Measurements from ENCODE around the gene PSPC1. TPM values are rescaled to one million over a fixed set of nuclear protein-coding genes. Genes with fewer than 3 reads are reported as not detected.
"Not testable (repeated sequence)": the region's sequence is repeated elsewhere in the genome, so short reads cannot be mapped to it uniquely, and the experiment has no call there.

PSPC1 gene, protein sequence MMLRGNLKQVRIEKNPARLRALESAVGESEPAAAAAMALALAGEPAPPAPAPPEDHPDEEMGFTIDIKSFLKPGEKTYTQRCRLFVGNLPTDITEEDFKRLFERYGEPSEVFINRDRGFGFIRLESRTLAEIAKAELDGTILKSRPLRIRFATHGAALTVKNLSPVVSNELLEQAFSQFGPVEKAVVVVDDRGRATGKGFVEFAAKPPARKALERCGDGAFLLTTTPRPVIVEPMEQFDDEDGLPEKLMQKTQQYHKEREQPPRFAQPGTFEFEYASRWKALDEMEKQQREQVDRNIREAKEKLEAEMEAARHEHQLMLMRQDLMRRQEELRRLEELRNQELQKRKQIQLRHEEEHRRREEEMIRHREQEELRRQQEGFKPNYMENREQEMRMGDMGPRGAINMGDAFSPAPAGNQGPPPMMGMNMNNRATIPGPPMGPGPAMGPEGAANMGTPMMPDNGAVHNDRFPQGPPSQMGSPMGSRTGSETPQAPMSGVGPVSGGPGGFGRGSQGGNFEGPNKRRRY
- total RNA-seq, result 10 to 100 TPM; 36.5 to 46.3 TPM

DNA sequence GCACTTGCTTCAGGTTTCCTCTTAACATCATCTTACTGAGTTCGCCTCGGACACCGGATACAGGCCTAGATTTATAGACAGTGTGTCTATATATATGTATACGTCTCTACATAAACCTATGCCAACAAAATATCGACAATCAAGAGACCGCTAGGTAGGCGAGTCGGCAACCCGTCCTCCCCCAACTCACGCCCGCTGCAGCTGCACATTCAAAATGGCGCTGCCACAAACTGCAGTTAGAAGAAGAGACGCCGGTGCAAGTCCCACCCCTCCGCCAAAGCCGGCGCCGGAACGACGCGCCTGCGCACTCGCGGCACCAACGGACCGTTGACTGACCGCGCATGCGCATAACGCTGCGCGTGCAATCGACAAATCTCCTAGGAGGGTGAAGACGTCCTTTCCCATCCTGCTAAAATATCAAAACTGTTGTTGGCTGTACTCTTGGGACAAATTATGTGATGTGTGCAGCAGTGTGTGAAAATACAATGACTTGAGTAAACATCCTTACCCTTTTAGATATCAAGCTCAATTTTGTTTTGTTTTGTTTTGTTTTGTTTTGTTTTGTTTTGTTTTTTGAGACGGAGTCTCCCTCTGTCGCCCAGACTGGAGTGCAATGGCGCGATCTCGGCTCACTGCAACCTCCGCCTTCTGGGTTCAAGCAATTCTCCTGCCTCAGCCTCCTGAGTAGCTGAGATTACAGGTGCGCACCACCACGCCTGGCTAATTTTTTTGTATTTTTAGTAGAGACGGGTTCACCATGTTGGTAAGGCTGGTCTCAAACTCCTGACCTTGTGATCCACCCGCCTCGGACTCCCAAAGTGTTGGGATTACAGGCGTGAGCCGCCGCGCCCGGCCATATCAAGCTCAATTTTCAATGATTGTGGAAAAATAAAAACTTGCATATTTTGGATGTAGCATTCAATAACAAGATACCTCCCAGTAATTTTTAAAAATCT lies at the start of gene PSPC1:
TSS of gene PSPC1 (minus strand) at position 219 of the 956 bp plus-strand sequence. CDS start at position 31, 188 bp downstream.
- H3K4me1 ChIP-seq, H3K27me3 ChIP-seq, H3K36me3 ChIP-seq, H3K9me3 ChIP-seq: not testable (repeated sequence)
- Histone ChIP-seq H3K27ac (peak within 1 kb of the TSS; percentile 97), H3K9ac (ENCODE audit: low read depth in 2 of 2, low read length in 2 of 2) (peak within 1 kb of the TSS; percentile 71 to 95), H3K4me3 (peak within 1 kb of the TSS; percentile 97)
- peak; percentile 95 for DNase-seq
- intact Hi-C loops (cut with DNase I), result loop anchor here (10.0 kb wide), 1 partner anchor 82 kb away; the partner anchor contains the start of gene ZMYM5

DNA sequence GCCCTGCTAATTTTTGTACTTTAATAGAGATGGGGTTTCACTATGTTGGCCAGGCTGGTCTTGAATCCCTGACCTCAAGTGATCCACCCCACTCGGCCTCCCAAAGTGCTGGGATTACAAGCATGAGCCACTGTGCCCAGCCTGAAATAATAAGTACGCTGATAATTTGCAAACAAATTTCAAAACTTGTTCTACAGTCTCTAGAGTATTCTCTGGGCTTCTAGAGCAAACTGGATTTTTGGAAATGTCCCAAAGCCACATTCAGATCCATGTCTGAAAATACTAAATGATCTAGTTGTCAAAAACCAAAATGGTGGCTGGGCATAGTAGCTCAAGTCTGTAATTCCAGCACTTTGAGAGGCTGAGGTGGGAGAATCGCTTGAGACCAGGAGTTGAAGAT lies 39.9 kb upstream of the PSPC1 start:
- Histone ChIP-seq H3K9me3 (no peaks in the 10 kb centered on the region), H3K9ac (ENCODE audit: low read depth in 2 of 2, low read length in 2 of 2) (no peak overlapping the region), H3K36me3 (peaks cover 6% of the 10 kb centered on the region), H3K4me3 (no peak overlapping the region), H3K27ac (no peak overlapping the region), H3K27me3 (no peaks in the 10 kb centered on the region), H3K4me1 (no peaks in the 10 kb centered on the region)
- TF ChIP-seq, protein P1, sequence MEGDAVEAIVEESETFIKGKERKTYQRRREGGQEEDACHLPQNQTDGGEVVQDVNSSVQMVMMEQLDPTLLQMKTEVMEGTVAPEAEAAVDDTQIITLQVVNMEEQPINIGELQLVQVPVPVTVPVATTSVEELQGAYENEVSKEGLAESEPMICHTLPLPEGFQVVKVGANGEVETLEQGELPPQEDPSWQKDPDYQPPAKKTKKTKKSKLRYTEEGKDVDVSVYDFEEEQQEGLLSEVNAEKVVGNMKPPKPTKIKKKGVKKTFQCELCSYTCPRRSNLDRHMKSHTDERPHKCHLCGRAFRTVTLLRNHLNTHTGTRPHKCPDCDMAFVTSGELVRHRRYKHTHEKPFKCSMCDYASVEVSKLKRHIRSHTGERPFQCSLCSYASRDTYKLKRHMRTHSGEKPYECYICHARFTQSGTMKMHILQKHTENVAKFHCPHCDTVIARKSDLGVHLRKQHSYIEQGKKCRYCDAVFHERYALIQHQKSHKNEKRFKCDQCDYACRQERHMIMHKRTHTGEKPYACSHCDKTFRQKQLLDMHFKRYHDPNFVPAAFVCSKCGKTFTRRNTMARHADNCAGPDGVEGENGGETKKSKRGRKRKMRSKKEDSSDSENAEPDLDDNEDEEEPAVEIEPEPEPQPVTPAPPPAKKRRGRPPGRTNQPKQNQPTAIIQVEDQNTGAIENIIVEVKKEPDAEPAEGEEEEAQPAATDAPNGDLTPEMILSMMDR (IDR thresholded peaks at IDR 0.05), result no peak
- intact Hi-C loops (cut with DNase I), result no loop called here
- no peak for DNase-seq

DNA sequence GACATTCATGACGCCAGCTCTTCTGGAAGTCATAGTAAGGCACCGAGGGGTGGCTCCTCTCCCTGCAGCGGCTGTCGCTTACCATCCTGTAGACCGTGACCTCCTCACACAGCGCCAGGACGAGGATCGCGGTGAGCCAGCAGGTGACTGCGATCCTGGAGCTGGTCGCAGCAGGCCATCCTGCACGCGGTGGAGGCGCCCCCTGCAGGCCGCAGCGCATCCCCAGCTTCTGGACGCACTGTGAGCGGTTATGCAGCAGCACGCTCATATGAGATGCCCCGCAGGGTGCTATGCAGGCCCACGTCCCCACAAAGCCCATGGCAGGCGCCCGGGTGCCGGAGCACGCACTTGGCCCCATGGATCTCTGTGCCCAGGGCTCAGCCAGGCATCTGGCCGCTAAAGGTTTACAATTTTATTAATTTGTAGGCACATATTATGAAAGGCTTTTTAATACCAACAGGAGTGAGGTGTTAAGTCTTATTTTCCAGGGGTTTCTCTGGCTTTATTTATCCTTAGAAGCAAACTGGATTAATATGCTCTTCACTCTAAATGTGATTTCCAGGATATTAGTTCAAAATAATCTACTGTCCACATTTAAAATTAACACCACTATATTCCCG lies 35.6 kb upstream of the PSPC1 start:
- TF ChIP-seq, protein P1 (IDR thresholded peaks at IDR 0.05), result peak; percentile 21
- Histone ChIP-seq H3K9me3 (no peaks in the 10 kb centered on the region), H3K9ac (ENCODE audit: low read depth in 2 of 2, low read length in 2 of 2) (no peak overlapping the region), H3K36me3 (no peaks in the 10 kb centered on the region), H3K4me3 (no peak overlapping the region), H3K27ac (no peak overlapping the region), H3K27me3 (no peaks in the 10 kb centered on the region), H3K4me1 (no peaks in the 10 kb centered on the region)
- peak; percentile 42 for DNase-seq
- intact Hi-C loops (cut with DNase I), result no loop called here

DNA sequence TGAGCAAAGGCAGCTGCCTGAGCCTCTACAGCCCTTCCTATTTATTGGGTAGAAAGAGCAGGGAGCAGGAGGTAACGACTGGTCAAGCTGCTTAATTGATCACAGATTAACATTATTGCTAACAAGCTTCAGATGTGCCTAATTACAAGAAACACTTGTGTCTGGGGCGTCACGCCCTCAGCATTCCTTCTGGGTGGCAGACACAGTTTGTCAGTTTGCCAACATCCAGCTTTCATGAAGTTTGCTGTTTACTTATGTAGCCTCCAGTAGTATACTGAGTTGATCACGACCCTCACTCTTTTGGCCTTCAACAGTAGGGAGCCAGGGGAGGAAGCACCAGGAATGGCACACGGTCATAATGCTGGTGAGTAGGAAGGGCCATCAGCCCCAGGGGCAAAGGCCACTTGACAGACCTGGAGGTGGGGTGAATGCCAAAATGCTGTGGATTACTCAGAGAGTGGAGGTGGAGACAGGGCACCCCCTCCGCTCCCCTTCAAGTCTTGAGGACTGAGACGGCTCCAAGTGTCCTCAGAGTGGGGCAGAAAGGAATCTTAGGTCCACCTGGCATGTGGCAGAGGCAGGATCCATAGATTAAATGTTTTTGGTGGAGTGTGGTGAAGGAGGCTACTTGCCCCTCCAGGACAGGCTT lies 34.9 kb upstream of the PSPC1 start:
- no peak overlapping the region for H3K27ac ChIP-seq
- no peak overlapping the region for H3K4me3 ChIP-seq
- no peaks in the 10 kb centered on the region for H3K27me3 ChIP-seq
- H3K4me1 ChIP-seq, result no peaks in the 10 kb centered on the region
- intact Hi-C loops (cut with DNase I), result no loop called here
- no peak for DNase-seq
- H3K9me3 ChIP-seq, result no peaks in the 10 kb centered on the region
- TF ChIP-seq, protein P1 (IDR thresholded peaks at IDR 0.05), result no peak
- no peaks in the 10 kb centered on the region for H3K36me3 ChIP-seq
- no peak overlapping the region for H3K9ac ChIP-seq (ENCODE audit: low read depth in 2 of 2, low read length in 2 of 2)

DNA sequence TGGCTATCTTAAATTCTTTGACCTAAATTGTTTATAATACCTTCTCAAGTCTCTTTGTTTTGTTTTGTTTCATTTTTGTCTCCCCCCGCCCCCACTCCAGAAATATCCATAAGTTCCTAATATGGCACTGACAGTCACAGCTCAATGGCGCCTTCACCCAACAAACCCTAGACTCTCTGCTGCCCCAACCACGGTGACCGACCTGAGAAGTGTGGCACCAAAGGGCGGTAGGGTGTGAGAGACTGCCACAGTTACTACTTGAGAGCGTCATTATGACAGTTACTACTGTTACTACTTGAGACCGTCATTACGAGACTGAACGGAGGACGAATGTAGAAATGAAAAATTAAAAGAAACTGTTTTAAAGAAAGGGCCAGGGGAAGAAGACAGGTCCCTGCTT lies 34.4 kb upstream of the PSPC1 start:
- Histone ChIP-seq H3K9me3 (no peaks in the 10 kb centered on the region), H3K9ac (ENCODE audit: low read depth in 2 of 2, low read length in 2 of 2) (no peak overlapping the region), H3K36me3 (no peaks in the 10 kb centered on the region), H3K4me1 (no peaks in the 10 kb centered on the region), H3K4me3 (no peak overlapping the region), H3K27ac (no peak overlapping the region), H3K27me3 (no peaks in the 10 kb centered on the region)
- DNase-seq, result no peak
- TF ChIP-seq, protein P1 (IDR thresholded peaks at IDR 0.05), result no peak
- intact Hi-C loops (cut with DNase I), result no loop called here

DNA sequence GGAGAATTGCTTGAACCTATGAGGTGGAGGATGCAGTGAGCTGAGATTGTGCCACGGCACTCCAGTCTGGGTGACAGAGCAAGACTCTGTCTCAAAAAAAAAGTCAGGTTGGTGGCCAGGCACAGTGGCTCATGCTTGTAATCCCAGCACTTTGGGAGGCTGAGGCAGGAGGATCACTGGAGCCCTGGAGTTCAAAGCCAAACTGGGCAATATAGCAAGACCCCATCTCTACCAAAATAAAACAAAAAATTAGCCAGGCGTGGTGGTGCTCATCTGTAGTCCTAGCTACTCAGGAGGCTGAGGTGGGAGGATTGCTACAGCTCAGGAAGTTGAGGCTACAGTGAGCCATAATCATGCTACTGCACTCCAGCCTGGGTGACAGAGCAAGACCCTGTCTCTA lies 33.1 kb upstream of the PSPC1 start:
- DNase-seq; H3K27me3 ChIP-seq; H3K9me3 ChIP-seq; H3K9ac ChIP-seq (ENCODE audit: low read depth in 2 of 2, low read length in 2 of 2); H3K4me1 ChIP-seq; H3K36me3 ChIP-seq; intact Hi-C loops (cut with DNase I); H3K4me3 ChIP-seq; H3K27ac ChIP-seq: not testable (repeated sequence)
